GM12865 (cell line): ENCODE data around the gene TMPRSS9.

ENCODE experiments used
- DNase-seq: peaks from one replicate; pipeline ENCODE4 v3.0.0; 2010; ENCODE audit warnings: low read depth
- H3K4me3 ChIP-seq: 2 replicates; pipeline ENCODE4 v1.5.1; 2011; ENCODE audit warnings: mild to moderate bottlenecking, low read depth, low read length, control low read depth
- TF ChIP-seq, protein P1 (sequence below): IDR thresholded peaks from 2 replicates; pipeline ENCODE4 v1.5.1; 2011; ENCODE audit warnings: low read length, control low read depth, low read depth, inconsistent platforms; ENCODE audit not compliant: insufficient read depth; ENCODE audit errors: missing control alignments

The TMPRSS9 gene

DNA sequence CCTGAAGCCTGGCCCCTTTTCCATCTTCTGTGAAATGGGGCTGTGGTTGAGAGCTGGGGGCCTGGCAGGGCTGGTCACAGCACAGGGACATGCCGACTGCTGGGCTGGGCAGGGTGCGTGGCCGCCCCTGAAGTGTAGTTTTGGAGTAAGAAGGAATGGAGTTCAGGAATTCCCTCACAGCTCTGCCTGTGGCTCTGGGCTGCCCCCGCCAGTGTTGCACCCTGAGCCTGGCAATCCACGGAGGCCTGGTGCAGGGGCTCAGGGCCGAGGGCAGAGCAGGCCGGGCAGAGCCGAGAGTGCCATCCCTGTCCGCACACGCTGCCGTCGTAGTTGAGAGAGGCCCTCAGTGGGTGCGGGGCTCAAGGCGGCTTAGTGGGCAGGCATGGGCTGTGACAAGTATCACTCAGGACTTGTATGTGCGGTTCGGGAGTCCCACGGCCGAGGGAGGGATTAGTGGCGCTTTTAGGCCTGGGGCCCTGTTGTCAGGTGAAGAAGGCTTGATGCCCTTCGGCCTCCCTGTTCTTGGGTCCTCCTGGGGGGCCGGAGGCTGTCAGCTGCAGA, 21.9 kb upstream of the TMPRSS9 start:
- H3K4me3 ChIP-seq, result no peak overlapping the region
- DNase-seq, result no peak
- TF ChIP-seq, protein P1, sequence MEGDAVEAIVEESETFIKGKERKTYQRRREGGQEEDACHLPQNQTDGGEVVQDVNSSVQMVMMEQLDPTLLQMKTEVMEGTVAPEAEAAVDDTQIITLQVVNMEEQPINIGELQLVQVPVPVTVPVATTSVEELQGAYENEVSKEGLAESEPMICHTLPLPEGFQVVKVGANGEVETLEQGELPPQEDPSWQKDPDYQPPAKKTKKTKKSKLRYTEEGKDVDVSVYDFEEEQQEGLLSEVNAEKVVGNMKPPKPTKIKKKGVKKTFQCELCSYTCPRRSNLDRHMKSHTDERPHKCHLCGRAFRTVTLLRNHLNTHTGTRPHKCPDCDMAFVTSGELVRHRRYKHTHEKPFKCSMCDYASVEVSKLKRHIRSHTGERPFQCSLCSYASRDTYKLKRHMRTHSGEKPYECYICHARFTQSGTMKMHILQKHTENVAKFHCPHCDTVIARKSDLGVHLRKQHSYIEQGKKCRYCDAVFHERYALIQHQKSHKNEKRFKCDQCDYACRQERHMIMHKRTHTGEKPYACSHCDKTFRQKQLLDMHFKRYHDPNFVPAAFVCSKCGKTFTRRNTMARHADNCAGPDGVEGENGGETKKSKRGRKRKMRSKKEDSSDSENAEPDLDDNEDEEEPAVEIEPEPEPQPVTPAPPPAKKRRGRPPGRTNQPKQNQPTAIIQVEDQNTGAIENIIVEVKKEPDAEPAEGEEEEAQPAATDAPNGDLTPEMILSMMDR, result no peak

DNA sequence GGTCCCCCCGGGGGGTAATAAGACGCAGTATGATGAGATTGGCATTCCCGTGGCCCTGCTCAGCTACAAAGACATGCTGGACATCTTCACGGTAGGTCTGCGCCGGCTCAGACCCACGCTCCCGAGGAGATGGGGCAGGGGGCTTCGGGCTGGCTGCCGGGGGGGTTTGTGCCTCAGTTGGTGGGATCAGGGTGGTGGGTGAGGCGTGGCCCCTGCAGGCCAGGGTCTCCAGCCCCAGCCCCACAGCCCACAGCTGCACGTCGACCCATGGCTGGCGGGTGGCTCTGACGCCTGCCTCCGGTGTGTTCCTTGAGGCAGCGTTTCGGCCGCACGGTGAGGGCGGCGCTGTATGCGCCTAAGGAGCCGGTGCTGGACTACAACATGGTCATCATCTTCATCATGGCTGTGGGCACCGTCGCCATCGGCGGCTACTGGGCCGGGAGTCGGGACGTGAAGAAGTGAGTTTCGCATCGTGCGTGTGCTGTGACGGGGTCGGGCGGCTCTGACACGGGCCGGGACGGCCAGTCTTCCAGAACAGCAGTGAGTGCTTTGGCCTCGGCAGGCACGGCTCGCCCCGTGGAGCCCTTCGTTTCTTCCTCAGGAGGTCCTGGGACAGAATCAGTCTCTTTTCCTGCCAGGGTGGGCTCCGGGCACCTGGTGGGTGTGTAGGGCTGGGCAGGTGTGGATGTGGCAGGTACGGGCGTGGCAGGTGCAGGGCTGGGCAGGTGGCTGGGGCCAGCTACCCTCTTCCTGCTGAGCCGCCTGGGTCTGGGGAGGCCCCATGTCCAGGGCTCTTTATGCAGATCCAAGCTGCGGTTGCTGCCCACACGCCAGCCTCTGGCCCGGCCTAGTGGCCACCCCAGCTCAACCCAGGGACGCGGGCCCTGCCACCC, 21.1 kb upstream of the TMPRSS9 start:
- TF ChIP-seq, protein P1, result no peak
- no peak overlapping the region for H3K4me3 ChIP-seq
- no peak for DNase-seq

DNA sequence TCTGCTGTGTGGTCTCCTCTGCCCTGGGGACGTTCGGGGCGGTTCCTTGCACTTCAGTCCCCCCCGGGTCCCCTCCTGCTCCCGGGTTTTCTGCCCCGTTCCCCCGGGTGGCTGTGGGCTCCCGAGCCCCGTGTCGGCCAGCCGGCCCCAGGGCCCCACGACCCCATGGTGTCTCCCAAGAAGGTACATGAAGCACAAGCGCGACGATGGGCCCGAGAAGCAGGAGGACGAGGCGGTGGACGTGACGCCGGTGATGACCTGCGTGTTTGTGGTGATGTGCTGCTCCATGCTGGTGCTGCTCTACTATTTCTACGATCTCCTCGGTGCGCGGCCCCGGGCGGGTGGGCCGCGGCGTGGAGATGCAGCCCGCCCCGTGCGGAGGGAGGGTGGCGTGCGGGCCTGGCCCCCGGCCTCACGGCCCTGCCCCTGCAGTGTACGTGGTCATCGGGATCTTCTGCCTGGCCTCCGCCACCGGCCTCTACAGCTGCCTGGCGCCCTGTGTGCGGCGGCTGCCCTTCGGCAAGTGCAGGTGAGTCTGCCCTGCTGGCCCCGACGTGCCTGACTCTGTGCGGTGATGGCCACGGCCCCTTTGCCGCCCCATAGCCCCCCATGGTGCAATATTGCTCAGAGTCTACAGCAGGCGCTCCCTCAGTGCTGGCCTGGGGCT, 20.3 kb upstream of the TMPRSS9 start:
- DNase-seq, result no peak
- H3K4me3 ChIP-seq, result no peak overlapping the region
- TF ChIP-seq, protein P1, result no peak

GRCh38 chr19:2340496-2341243, 19.4 kb upstream of the TMPRSS9 start:
- TF ChIP-seq, protein P1, result no peak
- no peak overlapping the region for H3K4me3 ChIP-seq
- DNase-seq, result no peak

DNA sequence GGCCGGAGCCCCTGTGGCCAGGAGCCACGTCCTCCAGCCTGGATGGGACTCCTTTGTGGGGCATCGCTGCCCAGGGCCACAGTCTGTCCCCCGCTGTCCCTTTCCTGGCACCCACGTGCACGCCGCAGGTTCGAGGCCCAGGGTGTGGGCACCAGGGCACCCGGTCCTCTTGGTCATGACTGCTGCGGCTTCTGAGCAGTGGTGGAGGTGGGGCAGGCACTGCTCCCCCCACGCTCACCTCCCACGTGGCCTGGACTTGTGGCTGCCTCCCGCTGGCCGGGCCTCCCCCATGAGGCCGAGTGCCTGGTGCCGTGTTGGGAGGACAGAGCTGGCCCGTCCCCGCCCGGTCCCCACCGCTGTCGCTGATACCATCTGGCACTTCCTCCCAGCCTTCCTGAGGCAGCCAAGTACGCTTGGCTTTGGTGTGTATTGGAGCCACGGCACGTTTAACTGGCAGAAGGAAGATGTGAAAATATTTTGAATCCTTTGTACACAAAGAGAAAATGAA, 18.8 kb upstream of the TMPRSS9 start:
- no peak overlapping the region for H3K4me3 ChIP-seq
- DNase-seq, result no peak
- TF ChIP-seq, protein P1, result no peak

GRCh38 chr19:2341982-2342381, 18.1 kb upstream of the TMPRSS9 start:
- TF ChIP-seq, protein P1, result no peak
- no peak overlapping the region for H3K4me3 ChIP-seq
- DNase-seq, result no peak
